ENCODE results near the gene GNG12.

DNA sequence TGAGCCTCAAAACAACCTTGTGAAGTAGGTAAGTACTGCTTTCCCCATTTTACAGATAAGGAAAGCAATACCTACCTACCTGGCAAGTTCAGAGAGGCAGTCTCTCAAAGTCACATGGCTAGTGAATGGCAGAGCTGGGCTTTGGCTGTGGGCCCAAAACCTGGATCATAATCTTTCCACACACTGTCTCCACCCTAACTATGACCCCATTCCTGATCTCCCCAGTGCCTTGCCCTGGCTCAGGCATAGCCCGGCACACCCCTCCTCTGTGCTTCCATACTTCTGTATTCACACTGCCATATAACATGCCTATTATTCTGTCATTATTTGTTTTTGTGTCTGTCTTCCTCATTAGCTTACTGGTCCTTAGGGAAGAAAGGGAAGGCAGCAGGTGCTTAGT lies 15.9 kb downstream of the GNG12 start:
- TF ChIP-seq, protein P1, sequence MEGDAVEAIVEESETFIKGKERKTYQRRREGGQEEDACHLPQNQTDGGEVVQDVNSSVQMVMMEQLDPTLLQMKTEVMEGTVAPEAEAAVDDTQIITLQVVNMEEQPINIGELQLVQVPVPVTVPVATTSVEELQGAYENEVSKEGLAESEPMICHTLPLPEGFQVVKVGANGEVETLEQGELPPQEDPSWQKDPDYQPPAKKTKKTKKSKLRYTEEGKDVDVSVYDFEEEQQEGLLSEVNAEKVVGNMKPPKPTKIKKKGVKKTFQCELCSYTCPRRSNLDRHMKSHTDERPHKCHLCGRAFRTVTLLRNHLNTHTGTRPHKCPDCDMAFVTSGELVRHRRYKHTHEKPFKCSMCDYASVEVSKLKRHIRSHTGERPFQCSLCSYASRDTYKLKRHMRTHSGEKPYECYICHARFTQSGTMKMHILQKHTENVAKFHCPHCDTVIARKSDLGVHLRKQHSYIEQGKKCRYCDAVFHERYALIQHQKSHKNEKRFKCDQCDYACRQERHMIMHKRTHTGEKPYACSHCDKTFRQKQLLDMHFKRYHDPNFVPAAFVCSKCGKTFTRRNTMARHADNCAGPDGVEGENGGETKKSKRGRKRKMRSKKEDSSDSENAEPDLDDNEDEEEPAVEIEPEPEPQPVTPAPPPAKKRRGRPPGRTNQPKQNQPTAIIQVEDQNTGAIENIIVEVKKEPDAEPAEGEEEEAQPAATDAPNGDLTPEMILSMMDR (IDR thresholded peaks at IDR 0.05), result no peak
- no peak for TF ChIP-seq EP300 (IDR thresholded peaks at IDR 0.05)

Data from upper lobe of left lung (tissue), 4 donors.